CD14-positive monocyte (primary cell): ENCODE data around the gene CAPG. TPM values are rescaled to one million over a fixed set of nuclear protein-coding genes. Genes with fewer than 3 reads are reported as not detected.
A peak's percentile ranks its signal among the peaks of the same experiment; 100 is the strongest.

Experiments
- DNase-seq, 3 donors: peaks; one replicate each; pipeline ENCODE4 v3.0.0-alpha.2; 2011 to 2022
- H2AFZ ChIP-seq: 2 replicates; pipeline ENCODE4 v1.6.0; 2012; ENCODE audit warnings: mild to moderate bottlenecking, low read depth, low read length, inconsistent platforms; ENCODE audit not compliant: insufficient read depth, poor library complexity, severe bottlenecking
- H3K27ac ChIP-seq, 2 donors: 1 replicate in 1 of 2; 2 replicates in 1 of 2; pipeline ENCODE4 v1.5.1; 2012 to 2013; ENCODE audit warnings: low read length in 2 of 2, control low read depth in 1 of 2, inconsistent platforms in 1 of 2, low read depth in 1 of 2, mild to moderate bottlenecking in 1 of 2
- H3K27me3 ChIP-seq, 2 donors: one replicate each; pipeline versions ENCODE4 v1.6.0 to v1.6.1; 2011 to 2013; ENCODE audit warnings: low read length in 2 of 2; ENCODE audit not compliant: control insufficient read depth in 2 of 2, insufficient read depth in 2 of 2
- H3K36me3 ChIP-seq, 2 donors: replicated peaks in 1 of 2; 1 replicate in 1 of 2; 2 replicates in 1 of 2; pipeline versions ENCODE4 v1.5.1 to v1.6.1; 2012 to 2013; ENCODE audit warnings: low read length in 2 of 2, control low read depth in 1 of 2, inconsistent platforms in 1 of 2, mild to moderate bottlenecking in 1 of 2; ENCODE audit not compliant: insufficient read depth in 2 of 2, control insufficient read depth in 1 of 2
- H3K4me1 ChIP-seq, 2 donors: 1 replicate in 1 of 2; 2 replicates in 1 of 2; pipeline versions ENCODE4 v1.5.1 to v1.6.1; 2012 to 2013; ENCODE audit warnings: low read length in 2 of 2, control low read depth in 1 of 2, inconsistent platforms in 1 of 2, mild to moderate bottlenecking in 1 of 2, moderate library complexity in 1 of 2; ENCODE audit not compliant: insufficient read depth in 2 of 2, control insufficient read depth in 1 of 2
- H3K4me2 ChIP-seq: replicated peaks from 2 replicates; pipeline ENCODE3; 2012; ENCODE audit warnings: low read length, moderate library complexity, mild to moderate bottlenecking; ENCODE audit not compliant: poor library complexity, severe bottlenecking; ENCODE audit errors: extremely low read depth
- H3K4me3 ChIP-seq, 3 experiments: fragments of 200-600 bp in 1 of 3; sonication (generic) in 1 of 3; replicated peaks in 1 of 3; 1 replicate in 2 of 3; 2 replicates in 1 of 3; pipeline ENCODE4 v1.5.1; 2011 to 2013; ENCODE audit warnings: low read length in 3 of 3, mild to moderate bottlenecking in 3 of 3, control low read depth in 2 of 3, low read depth in 2 of 3, inconsistent platforms in 1 of 3, moderate library complexity in 1 of 3
- H3K79me2 ChIP-seq: 2 replicates; pipeline ENCODE4 v1.6.0; 2012; ENCODE audit warnings: mild to moderate bottlenecking, control low read depth, inconsistent platforms, low read length, moderate library complexity; ENCODE audit not compliant: insufficient read depth
- H3K9ac ChIP-seq: 2 replicates; pipeline ENCODE4 v1.6.0; 2017; ENCODE audit warnings: low read length, mild to moderate bottlenecking; ENCODE audit not compliant: insufficient read depth, poor library complexity, severe bottlenecking
- H3K9me3 ChIP-seq, 2 donors: replicated peaks in 1 of 2; 1 replicate in 1 of 2; 2 replicates in 1 of 2; pipeline versions ENCODE4 v1.5.1 to v1.6.1; 2012 to 2013; ENCODE audit warnings: low read length in 2 of 2, control low read depth in 1 of 2; ENCODE audit not compliant: control insufficient read depth in 1 of 2, insufficient read depth in 1 of 2
- H4K20me1 ChIP-seq: 2 replicates; pipeline ENCODE4 v1.6.0; 2012; ENCODE audit warnings: mild to moderate bottlenecking, low read length, control low read depth, moderate library complexity; ENCODE audit not compliant: insufficient read depth
- H3K27ac Mint-ChIP-seq, 7 donors: one replicate each; pipeline ENCODE4 v1.8.0; 2020; ENCODE audit warnings: mild to moderate bottlenecking in 7 of 7, mixed read lengths in 7 of 7, moderate library complexity in 6 of 7, inconsistent platforms in 2 of 7
- H3K27me3 Mint-ChIP-seq, 3 donors: one replicate each; pipeline ENCODE4 v1.8.0; 2021 to 2022; ENCODE audit warnings: low read depth in 3 of 3, mild to moderate bottlenecking in 3 of 3, mixed read lengths in 3 of 3, moderate library complexity in 3 of 3, inconsistent platforms in 1 of 3
- H3K36me3 Mint-ChIP-seq, 2 donors: one replicate each; pipeline ENCODE4 v1.8.0; 2020; ENCODE audit warnings: mixed read lengths in 2 of 2, inconsistent platforms in 1 of 2, mild to moderate bottlenecking in 1 of 2
- H3K4me1 Mint-ChIP-seq: one replicate; pipeline ENCODE4 v1.8.0; 2020; ENCODE audit warnings: mild to moderate bottlenecking, mixed read lengths
- H3K4me3 Mint-ChIP-seq, 2 donors: one replicate each; pipeline ENCODE4 v1.8.0; 2020; ENCODE audit warnings: mild to moderate bottlenecking in 2 of 2, mixed read lengths in 2 of 2, moderate library complexity in 1 of 2
- H3K9me3 Mint-ChIP-seq, 7 donors: one replicate each; pipeline ENCODE4 v1.8.0; 2020 to 2022; ENCODE audit warnings: mixed read lengths in 7 of 7, mild to moderate bottlenecking in 6 of 7, moderate library complexity in 6 of 7, inconsistent platforms in 2 of 7
- CTCF ChIP-seq: fragments of 200-600 bp; IDR thresholded peaks from one replicate; pipeline ENCODE4 v1.8.0; 2022; ENCODE audit warnings: antibody characterized with exemption, mild to moderate bottlenecking
- WGBS: methylation state at CpG from one replicate; pipeline ENCODE4 v1.1.5; 2013; ENCODE audit warnings: missing lambda C conversion rate; ENCODE audit not compliant: insufficient coverage; 5-methylcytosine and 5-hydroxymethylcytosine counted together
- intact Hi-C, 2 donors: fragments of 100-400 bp; cut with micrococcal nuclease; formaldehyde crosslinking; loops; one replicate each; pipeline versions ENCODE4 v1.15.0 to v1.15.1; 2023
- polyA plus RNA-seq, 3 donors: library from polyadenylated mRNA; depleted of rRNA in 1 of 3; unstranded in 2 of 3; stranded (reverse) in 1 of 3; fragments of 300-500 nt in 2 of 3; fragments of >200 nt in 1 of 3; fragmentation: Illumina TruSeq in 2 of 3; gene quantifications; 1 replicate in 2 of 3; 2 replicates in 1 of 3; pipeline ENCODE4 v1.2.3, GENCODE V29; 2012 to 2021
- small RNA-seq: library from RNA; depleted of rRNA; stranded (forward); fragments of <200 nt; gene quantifications from one replicate; pipeline ENCODE3, GENCODE V24; 2012; ENCODE audit warnings: low read depth; ENCODE audit not compliant: insufficient read length

Gene CAPG
- polyA plus RNA-seq, 3 donors: 474 to 847 (median 631) TPM

GRCh38 chr2:85347599-85347998 is 62.6 kb downstream of the CAPG start:
- 100% methylated on average over 3 of the region's 3 CpGs for whole genome bisulfite sequencing
- Histone ChIP-seq H3K9ac (no peak overlapping the region), H4K20me1 (peaks cover 3% of the 10 kb centered on the region), H3K4me1 (no peaks in the 10 kb centered on the region), H2AFZ (no peak overlapping the region), H3K27me3 (no peaks in the 10 kb centered on the region), H3K4me2 (no peak overlapping the region), H3K27ac (no peak overlapping the region), H3K36me3 (peaks cover 65 to 83% of the 10 kb centered on the region in 2 donors), H3K9me3 (no peaks in the 10 kb centered on the region), H3K4me3 (no peak overlapping the region), H3K79me2 (peaks cover 1% of the 10 kb centered on the region)
- peaks cover 0 to 2% (median 0%) of the 10 kb centered on the region in 3 donors for H3K27me3 Mint-ChIP-seq
- TF ChIP-seq CTCF: no peak
- peak overlapping the region in 2 of 7 donors; percentile 34 to 53 for H3K27ac Mint-ChIP-seq
- H3K4me1 Mint-ChIP-seq: no peaks in the 10 kb centered on the region
- DNase-seq: no peak
- intact Hi-C loops: no loop called here
- H3K9me3 Mint-ChIP-seq: no peaks in the 10 kb centered on the region
- peaks cover 70 to 85% of the 10 kb centered on the region in 2 donors for H3K36me3 Mint-ChIP-seq
- H3K4me3 Mint-ChIP-seq: no peak overlapping the region

Small RNA genes lying within 50 kb of the gene (small RNA-seq; reads per million reads assigned to genes)
- gene AC062037.1: not detected
- not detected for gene AC062037.2
- gene RF00019: not detected
- not detected for gene RN7SL113P
- gene RN7SL251P: not detected

Other genes starting within 250 kb of the CAPG start
- gene TGOLN2, start 82.4 kb downstream of the CAPG start, polyA plus RNA-seq: 100 to 1,000 TPM in 2 of 3 donors, 10 to 100 TPM in 1; 68.2 to 157 (median 111) TPM
- gene RETSAT, start 55.8 kb downstream of the CAPG start, polyA plus RNA-seq: 10 to 100 TPM; 12.4 to 15.8 (median 15.0) TPM
- gene ELMOD3, start 55.6 kb downstream of the CAPG start, polyA plus RNA-seq: 10 to 100 TPM in 1 of 3 donors, 1 to 10 TPM in 2; 6.1 to 53.3 (median 7.2) TPM
- gene SH2D6, start 8.3 kb upstream of the CAPG start, polyA plus RNA-seq: not detected
- gene MAT2A, start 128.8 kb upstream of the CAPG start, polyA plus RNA-seq: 100 to 1,000 TPM in 2 of 3 donors, 10 to 100 TPM in 1; 97.0 to 454 (median 117) TPM
- gene GGCX, start 151.1 kb upstream of the CAPG start, polyA plus RNA-seq: 10 to 100 TPM; 24.0 to 34.4 (median 32.0) TPM
- 100 to 1,000 TPM; 260 to 761 (median 623) TPM for gene VAMP8, start 167.2 kb upstream of the CAPG start, polyA plus RNA-seq
- 100 to 1,000 TPM; 154 to 251 (median 171) TPM for gene VAMP5, start 174.1 kb upstream of the CAPG start, polyA plus RNA-seq
- gene RNF181, start 185.4 kb upstream of the CAPG start, polyA plus RNA-seq: 100 to 1,000 TPM; 254 to 475 (median 382) TPM
- gene TMEM150A, start 192.3 kb upstream of the CAPG start, polyA plus RNA-seq: 10 to 100 TPM; 24.7 to 29.1 (median 26.6) TPM
- gene C2orf68, start 201.7 kb upstream of the CAPG start, polyA plus RNA-seq: 10 to 100 TPM; 24.2 to 32.9 (median 30.7) TPM
- gene USP39, start 205.8 kb upstream of the CAPG start, polyA plus RNA-seq: 10 to 100 TPM; 46.5 to 48.3 (median 48.0) TPM